HG03045 (cell line): ENCODE results near the gene PKM.

Experiments
- ATAC-seq: cut with Tn5 transposase; IDR thresholded peaks from one replicate; pipeline ENCODE4 v1.9.1; 2021; ENCODE audit warnings: mild to moderate bottlenecking, moderate library complexity; ENCODE audit not compliant: unreplicated experiment

Gene PKM

DNA sequence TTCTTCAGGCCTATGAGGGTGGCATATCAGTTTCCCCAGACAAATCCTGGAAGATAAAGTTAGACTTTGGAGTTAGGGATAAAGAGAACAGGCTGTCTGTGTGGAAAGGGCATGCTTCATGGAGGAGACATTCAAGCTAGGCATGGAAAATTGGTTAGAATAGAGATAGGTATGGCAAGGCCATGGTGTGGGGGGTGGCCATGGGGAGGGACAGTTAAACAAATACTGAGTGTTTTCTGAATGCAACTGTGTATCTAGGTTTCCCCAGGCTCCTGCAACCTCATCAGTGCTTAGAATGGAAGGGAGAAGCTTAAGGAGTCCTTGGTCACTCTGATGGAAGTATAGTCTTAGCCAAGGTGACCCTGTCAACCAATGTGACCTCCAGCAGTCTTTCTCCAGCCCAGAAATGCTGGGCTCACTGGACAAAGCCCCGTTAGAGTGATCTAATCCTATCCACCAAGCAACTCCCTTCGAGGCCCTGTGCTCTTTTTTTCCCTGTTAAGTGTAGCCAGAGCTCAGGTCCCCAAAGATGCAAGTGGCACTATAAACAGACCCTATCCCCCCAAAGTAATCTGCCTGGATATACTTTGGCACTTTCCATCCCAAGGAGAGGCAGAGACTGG, 5.5 kb upstream of the PKM start:
- ATAC-seq, result no peak

DNA sequence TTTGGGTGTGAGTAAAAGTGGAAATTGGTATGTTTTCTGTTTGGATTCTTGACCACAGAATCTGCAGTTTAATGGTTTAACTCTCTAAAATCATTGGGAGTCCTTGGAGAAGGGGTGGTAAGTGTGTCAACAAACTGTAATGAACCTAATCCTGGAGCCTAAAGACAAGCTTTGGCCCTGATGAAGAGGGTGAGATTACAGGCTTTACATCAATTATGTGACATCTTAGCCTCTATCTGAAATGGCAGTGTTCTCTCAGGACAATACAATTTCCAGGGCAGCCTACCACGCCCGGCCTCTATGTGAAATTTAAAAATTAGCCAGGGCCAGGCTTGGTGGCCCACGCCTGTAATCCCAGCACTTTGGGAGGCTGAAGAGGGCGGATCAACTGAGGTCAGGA, 4.3 kb upstream of the PKM start:
- no peak for ATAC-seq

- no peak for ATAC-seq
These were observed 2.8 kb upstream of the PKM start for GRCh38 chr15:72233769-72234168.

- no peak for ATAC-seq
These were observed 966 bp upstream of the PKM start for GRCh38 chr15:72231833-72232478.

GRCh38 chr15:72230197-72231065, 559 bp downstream of the PKM start:
- no peak for ATAC-seq

- no peak for ATAC-seq
These were observed 1.1 kb downstream of the PKM start for GRCh38 chr15:72229947-72230196.

DNA sequence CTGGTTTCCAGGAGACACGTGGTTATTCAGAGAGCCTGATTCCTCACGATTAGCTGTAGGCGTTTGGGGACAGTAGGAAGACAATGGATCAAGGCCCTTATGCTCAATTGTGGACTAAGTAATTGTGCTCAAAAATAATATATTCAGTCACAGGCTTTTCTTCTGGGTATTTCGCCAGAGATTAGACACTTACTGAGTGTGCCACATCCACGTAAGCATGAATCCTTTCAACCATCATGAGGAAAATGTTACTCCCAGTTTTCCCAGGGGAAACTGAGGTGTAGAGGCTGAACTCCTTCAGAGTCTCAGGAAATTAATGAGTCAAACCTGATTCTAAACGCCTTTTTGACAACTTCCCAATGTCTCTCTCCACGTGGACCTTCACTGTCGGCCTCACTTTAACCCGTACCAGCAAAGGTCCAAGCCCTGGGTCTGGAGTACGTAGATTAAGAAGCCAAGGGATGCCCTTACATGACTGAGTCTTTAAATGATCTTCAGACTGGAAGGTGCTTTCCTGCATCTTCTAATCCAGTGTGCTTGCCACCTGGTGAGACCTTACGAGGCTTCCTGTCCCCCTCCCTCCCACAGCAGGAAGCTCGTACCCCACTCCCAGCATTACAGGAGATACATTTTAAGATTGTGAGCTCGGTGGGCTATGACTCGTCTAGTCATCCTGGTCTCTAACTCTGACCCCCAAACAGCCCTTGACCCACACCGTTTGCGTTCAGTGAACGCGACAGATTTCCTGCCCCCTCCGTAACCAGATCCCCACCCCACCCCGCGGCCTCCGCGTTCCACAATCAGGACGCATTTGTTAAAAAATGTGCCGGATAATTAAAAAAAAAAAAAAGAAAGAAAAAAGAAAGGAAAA, 1.7 kb downstream of the PKM start:
- ATAC-seq, result no peak

GRCh38 chr15:72227720-72228119, 3.3 kb downstream of the PKM start:
- no peak for ATAC-seq

DNA sequence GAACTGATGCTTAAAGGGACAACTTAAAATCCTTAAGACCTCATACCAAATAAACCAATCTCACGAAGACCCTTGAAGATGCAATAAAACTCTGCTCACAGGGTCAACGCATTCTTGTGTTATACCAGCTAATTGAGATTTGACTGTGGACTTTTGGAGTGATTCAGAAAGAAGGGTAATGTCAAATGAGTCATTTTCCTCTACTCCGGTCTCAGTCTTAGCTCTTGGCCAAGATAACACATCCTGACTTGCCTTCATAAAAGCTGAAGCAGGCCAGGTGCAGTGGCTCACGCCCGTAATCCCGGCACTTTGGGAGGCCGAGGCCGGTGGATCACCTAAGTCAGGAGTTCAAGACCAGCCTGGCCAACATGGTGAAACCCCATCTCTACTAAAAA, 3.8 kb downstream of the PKM start:
- no peak for ATAC-seq

GRCh38 chr15:72223278-72223677, 7.7 kb downstream of the PKM start:
- no peak for ATAC-seq

- no peak for ATAC-seq
These were observed 8.6 kb downstream of the PKM start for GRCh38 chr15:72222393-72222792.

DNA sequence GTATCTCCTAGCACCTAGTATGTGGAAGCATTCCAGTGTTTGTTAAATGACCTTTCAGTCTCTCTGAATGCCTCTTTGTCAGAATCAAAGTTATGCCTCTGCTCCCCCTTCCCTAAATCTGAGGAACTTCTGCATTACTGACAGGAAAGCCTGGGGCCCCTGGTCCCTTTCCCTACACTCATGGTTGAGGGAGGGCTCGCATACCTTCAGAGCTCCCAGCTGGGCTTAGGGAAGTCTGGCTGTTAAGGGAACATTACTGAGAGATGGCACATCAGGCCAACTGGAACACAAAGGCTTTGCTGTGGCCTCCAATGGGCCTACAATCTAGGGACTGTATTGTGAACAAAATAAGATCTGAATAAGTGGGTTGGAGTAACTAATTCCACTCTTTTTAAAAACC, 10.3 kb downstream of the PKM start:
- ATAC-seq, result no peak

DNA sequence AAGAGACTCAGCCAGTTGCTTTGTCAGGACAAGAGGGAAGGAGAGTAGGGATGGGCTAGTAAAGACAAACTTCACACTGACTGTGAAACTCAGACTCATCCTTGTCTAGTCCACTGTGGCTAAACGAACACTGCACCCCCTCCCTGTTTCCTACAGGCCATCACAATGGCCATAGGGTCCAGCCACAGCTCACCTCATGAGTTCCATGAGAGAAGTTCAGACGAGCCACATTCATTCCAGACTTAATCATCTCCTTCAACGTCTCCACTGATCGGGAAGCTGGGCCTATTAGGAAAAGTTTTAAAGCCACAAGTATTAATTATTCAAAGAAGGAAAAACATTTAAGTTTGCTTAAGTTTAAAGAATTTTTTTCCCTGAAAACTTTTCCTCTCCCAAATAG, 13.8 kb downstream of the PKM start:
- ATAC-seq, result no peak

DNA sequence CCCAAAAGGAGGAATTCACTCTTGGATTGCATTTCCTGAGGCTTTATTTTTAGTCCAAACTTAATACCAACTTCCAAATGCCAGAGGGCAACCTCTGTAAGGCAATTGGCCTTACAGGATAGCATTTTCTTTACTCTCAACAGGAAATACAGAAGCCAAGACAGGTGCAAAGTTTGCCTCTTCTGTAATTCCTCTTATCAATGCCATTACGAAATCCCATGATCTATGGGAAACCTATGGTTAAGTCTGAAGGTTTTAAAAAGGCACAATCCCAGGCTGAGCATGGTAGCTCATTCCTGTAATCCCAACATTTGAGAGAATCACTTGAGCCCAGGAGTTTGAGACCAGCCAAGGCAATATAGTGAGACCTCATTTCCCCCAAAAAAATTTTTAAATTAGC, 14.9 kb downstream of the PKM start:
- ATAC-seq, result no peak

- no peak for ATAC-seq
These were observed 23.4 kb downstream of the PKM start for GRCh38 chr15:72207558-72208085.

DNA sequence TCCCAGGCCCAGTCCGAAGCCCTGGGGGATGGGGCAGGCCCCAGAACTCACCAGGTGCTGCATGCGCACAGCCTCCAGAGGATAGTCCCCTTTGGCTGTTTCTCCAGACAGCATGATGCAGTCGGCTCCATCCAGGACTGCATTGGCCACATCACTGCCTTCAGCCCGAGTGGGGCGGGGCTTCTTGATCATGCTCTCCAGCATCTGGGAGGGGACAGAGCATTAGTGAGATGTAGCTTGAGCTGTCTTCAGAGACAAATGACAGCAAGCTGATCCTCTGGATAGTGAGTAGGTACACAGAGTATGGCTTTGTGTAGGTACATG, 24.4 kb downstream of the PKM start:
- no peak for ATAC-seq

- ATAC-seq, result no peak
These were observed 24.9 kb downstream of the PKM start for GRCh38 chr15:72205896-72206676.

DNA sequence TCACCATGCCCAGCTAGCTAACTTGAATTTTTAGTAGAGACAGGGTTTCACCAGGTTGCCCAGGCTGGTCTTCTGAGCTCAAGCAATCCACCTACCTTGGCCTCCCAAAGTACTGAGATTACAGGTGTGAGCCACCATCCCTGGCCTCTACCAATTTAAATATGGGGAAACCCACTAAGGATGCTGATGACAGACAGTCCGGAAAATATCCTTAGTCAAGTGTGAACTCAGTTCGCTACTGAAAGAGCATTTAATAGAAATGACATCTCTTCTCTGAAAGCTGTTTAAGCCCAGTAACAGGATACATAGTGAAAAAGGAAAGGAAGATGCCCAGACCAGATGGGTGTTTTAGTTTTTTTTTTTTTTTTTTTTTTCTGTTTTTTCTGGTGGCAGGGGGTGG, 25.7 kb downstream of the PKM start:
- no peak for ATAC-seq

DNA sequence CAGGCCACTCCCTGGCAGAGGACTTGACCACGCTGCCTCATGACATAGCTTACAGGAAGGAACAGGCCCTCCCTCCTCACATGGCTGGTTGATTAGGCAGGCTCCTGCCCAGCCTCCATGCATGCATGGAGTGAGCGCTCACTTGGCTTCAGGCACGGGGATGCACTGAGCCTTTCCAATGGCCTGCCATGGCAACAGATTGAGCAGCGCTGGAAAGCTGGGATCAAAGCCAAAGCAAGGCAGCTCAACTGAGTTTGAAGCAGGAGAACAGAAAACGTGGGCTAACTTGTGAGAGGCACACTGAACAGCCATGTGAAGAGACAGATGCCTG, 27.5 kb downstream of the PKM start:
- no peak for ATAC-seq

- ATAC-seq, result no peak
These were observed 28.0 kb downstream of the PKM start for GRCh38 chr15:72202801-72203506.
